DND-41 (cell line): ENCODE results near the gene ACBD6.

Experiments
- EZH2 ChIP-seq: IDR thresholded peaks from 3 replicates; pipeline ENCODE4 v1.6.1; 2012; ENCODE audit warnings: borderline replicate concordance, low read depth, mild to moderate bottlenecking, moderate library complexity, low read length, inconsistent platforms; ENCODE audit not compliant: severe bottlenecking
- TF ChIP-seq, protein P1 (sequence below): IDR thresholded peaks from 2 replicates; pipeline ENCODE4 v1.5.1; 2012; ENCODE audit warnings: borderline replicate concordance, low read length, moderate library complexity, mild to moderate bottlenecking; ENCODE audit not compliant: poor library complexity, severe bottlenecking; ENCODE audit errors: extremely low read depth

DNA sequence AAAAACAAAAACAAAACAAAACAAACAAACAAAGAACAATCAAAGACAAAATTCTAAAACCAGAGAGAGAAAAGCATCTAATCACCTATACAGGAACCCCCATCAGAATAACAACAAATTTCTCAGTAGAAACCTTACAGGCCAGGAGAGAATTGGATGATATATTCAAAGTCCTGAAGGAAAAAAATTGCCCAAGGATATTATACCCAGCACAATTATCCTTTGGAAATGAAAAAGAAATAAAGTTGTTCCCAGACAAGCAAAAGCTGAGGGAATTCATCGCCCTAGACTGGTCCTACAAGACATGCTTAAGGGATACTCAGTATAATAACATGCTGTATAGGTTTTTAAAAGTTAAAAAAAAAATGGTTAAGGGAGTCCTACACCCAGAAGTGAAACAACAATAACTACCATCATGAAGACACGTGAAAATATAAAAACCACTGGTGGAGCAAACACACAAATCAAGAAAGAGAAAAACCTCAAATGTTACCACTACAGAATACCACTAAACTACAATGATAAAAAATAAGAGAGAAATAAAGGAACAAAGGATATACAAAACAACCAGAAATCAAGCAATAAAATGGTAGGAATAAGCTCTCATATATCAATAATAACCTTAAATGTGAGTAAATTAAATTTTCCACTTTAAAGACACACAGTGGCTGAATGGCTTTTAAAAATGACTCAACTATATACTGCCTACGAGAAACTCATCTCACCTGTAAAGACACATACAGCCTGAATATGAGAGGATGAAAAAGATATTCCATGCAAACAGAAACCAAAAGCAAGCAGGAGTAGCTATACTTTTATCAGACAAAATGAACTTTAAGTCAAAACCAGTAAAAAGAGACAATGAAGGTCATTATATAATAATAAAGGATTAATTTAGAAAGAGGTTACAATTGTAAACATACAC is 121.9 kb downstream of the ACBD6 start:
- TF ChIP-seq, protein P1, sequence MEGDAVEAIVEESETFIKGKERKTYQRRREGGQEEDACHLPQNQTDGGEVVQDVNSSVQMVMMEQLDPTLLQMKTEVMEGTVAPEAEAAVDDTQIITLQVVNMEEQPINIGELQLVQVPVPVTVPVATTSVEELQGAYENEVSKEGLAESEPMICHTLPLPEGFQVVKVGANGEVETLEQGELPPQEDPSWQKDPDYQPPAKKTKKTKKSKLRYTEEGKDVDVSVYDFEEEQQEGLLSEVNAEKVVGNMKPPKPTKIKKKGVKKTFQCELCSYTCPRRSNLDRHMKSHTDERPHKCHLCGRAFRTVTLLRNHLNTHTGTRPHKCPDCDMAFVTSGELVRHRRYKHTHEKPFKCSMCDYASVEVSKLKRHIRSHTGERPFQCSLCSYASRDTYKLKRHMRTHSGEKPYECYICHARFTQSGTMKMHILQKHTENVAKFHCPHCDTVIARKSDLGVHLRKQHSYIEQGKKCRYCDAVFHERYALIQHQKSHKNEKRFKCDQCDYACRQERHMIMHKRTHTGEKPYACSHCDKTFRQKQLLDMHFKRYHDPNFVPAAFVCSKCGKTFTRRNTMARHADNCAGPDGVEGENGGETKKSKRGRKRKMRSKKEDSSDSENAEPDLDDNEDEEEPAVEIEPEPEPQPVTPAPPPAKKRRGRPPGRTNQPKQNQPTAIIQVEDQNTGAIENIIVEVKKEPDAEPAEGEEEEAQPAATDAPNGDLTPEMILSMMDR, result no peak
- no peak for TF ChIP-seq EZH2
